GM23248 (cell line): ENCODE measurements around the gene TMEM192.

Experiments
- EZH2 ChIP-seq: fragments of 200-600 bp; sonication (generic); IDR thresholded peaks from 2 replicates; pipeline ENCODE4 v1.6.1; 2018; ENCODE audit warnings: antibody characterized with exemption, mild to moderate bottlenecking; ENCODE audit not compliant: insufficient read depth, poor library complexity, severe bottlenecking
- EZH2phosphoT487 ChIP-seq: fragments of 200-600 bp; sonication (generic); IDR thresholded peaks from 2 replicates; pipeline ENCODE4 v1.6.1; 2018; ENCODE audit warnings: antibody characterized with exemption, moderate library complexity, mild to moderate bottlenecking, low read depth; ENCODE audit not compliant: insufficient read depth

DNA sequence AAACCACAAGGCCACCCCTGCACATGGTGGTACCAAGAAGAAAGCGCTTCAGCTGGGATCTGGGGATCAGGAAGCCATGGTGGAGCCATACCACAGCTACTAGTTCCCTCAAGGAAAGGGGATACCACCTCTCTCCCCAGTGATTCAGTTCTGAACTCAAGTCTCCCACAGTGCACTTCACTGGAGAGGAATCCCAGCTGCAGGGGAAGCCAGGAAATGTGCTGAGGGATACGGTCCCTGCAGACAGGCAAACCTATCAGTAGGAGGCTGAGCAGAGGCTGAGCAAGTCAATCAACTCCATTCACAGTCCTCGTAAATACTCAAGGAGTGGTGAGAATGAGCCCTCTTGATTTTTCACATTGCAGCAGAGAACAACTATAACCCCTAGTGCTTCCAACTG is 11.0 kb downstream of the TMEM192 start:
- TF ChIP-seq EZH2phosphoT487 (no peak), EZH2 (no peak)
